Endothelial cell of umbilical vein (primary cell): ENCODE measurements around the gene FANCF. TPM values are rescaled to one million over a fixed set of nuclear protein-coding genes. Genes with fewer than 3 reads are reported as not detected.

Source experiments
- BruUV-seq: library from RNA; stranded (reverse); fragments of 400-500 nt; replicated peaks from 2 replicates; lab custom pipeline; 2021; lab: Mats Ljungman, UMichigan
- CTCF ChIA-PET: fragments of 300-600, 350-600 bp; sonication (Branson Sonifier 250); formaldehyde crosslinking; loops from one replicate; lab custom pipeline; 2021; ENCODE audit warnings: antibody characterized with exemption, inconsistent platforms; lab: Charles Lee
- POLR2A ChIA-PET: fragments of 300-600, 350-600 bp; sonication (Branson Sonifier 250); formaldehyde crosslinking; loops from one replicate; lab custom pipeline; 2021; ENCODE audit warnings: antibody characterized with exemption, inconsistent platforms; lab: Charles Lee
- DNase-seq: peaks from one replicate; pipeline ENCODE4 v3.0.0-alpha.2; 2011; ENCODE audit warnings: low read depth, low spot score
- FAIRE-seq: peaks from 2 replicates; lab custom pipeline; 2011; peaks lifted over from hg19 to GRCh38; lab: Jason Lieb, UNC
- H2AFZ ChIP-seq: 2 replicates; pipeline ENCODE4 v1.6.0; 2012; ENCODE audit warnings: low read depth, low read length, control low read depth, inconsistent platforms
- H3K27ac ChIP-seq: 2 replicates; pipeline ENCODE4 v1.5.1; 2011; ENCODE audit warnings: low read depth, mild to moderate bottlenecking, control low read depth, low read length, moderate library complexity; ENCODE audit not compliant: insufficient read depth
- H3K27me3 ChIP-seq, 2 experiments: 2 replicates each; pipeline versions ENCODE4 v1.6.0 to v1.6.1; 2011; ENCODE audit warnings: low read length in 2 of 2, mixed read lengths in 1 of 2; ENCODE audit not compliant: control insufficient read depth in 2 of 2, insufficient read depth in 2 of 2
- H3K36me3 ChIP-seq, 2 experiments: 2 replicates in 1 of 2; 3 replicates in 1 of 2; pipeline ENCODE4 v1.5.1; 2011; ENCODE audit warnings: low read length in 2 of 2, mild to moderate bottlenecking in 1 of 2, moderate library complexity in 1 of 2; ENCODE audit not compliant: control insufficient read depth in 2 of 2, insufficient read depth in 2 of 2; ENCODE audit errors: extremely low read depth in 1 of 2
- H3K4me1 ChIP-seq: 3 replicates; pipeline ENCODE4 v1.5.1; 2011; ENCODE audit warnings: mild to moderate bottlenecking, low read length; ENCODE audit not compliant: control insufficient read depth, insufficient read depth; ENCODE audit errors: extremely low read depth
- H3K4me2 ChIP-seq: 2 replicates; pipeline ENCODE4 v1.6.1; 2011; ENCODE audit warnings: low read length, control low read depth, mixed read lengths; ENCODE audit not compliant: insufficient read depth
- H3K4me3 ChIP-seq, 3 experiments: fragments of 200-600 bp in 1 of 3; sonication (generic), shearing (Covaris generic) in 1 of 3; replicated peaks in 1 of 3; 2 replicates each; pipeline ENCODE4 v1.5.1; 2011 to 2016; ENCODE audit warnings: control low read depth in 3 of 3, low read length in 3 of 3, mild to moderate bottlenecking in 2 of 3, inconsistent platforms in 1 of 3, low read depth in 1 of 3, moderate library complexity in 1 of 3; ENCODE audit not compliant: insufficient read depth in 1 of 3
- H3K79me2 ChIP-seq: 2 replicates; pipeline ENCODE4 v1.6.0; 2012; ENCODE audit warnings: low read length, inconsistent platforms; ENCODE audit not compliant: control insufficient read depth, insufficient read depth
- H3K9ac ChIP-seq: replicated peaks from 2 replicates; pipeline ENCODE3; 2011; ENCODE audit warnings: low read length, control low read depth; ENCODE audit not compliant: insufficient read depth; ENCODE audit errors: extremely low read depth
- H3K9me1 ChIP-seq: replicated peaks from 3 replicates; pipeline ENCODE4 v1.6.0; 2011; ENCODE audit warnings: mild to moderate bottlenecking, low read length; ENCODE audit not compliant: control insufficient read depth, insufficient read depth; ENCODE audit errors: extremely low read depth
- H3K9me3 ChIP-seq: replicated peaks from 2 replicates; pipeline ENCODE4 v1.5.1; 2012; ENCODE audit warnings: low read length, inconsistent platforms; ENCODE audit not compliant: control insufficient read depth, insufficient read depth
- H4K20me1 ChIP-seq: replicated peaks from 2 replicates; pipeline ENCODE3; 2011; ENCODE audit warnings: mild to moderate bottlenecking, low read length; ENCODE audit not compliant: control insufficient read depth, insufficient read depth; ENCODE audit errors: extremely low read depth
- CTCF ChIP-seq, 2 donors: IDR thresholded peaks; 1 replicate in 1 of 2; 2 replicates in 1 of 2; pipeline ENCODE4 v1.5.1; 2011; ENCODE audit warnings: low read length in 2 of 2, mild to moderate bottlenecking in 2 of 2, moderate library complexity in 2 of 2, control low read depth in 1 of 2, inconsistent platforms in 1 of 2, low read depth in 1 of 2; ENCODE audit not compliant: insufficient read depth in 1 of 2; ENCODE audit errors: extremely low read depth in 1 of 2
- EZH2 ChIP-seq: IDR thresholded peaks from 2 replicates; pipeline ENCODE4 v1.6.1; 2012; ENCODE audit warnings: borderline replicate concordance, low read depth, mild to moderate bottlenecking, moderate library complexity, low read length, inconsistent platforms; ENCODE audit not compliant: severe bottlenecking
- FOS ChIP-seq: IDR thresholded peaks from 2 replicates; pipeline ENCODE4 v1.6.1; 2011; ENCODE audit warnings: mild to moderate bottlenecking, low read length, moderate library complexity, borderline replicate concordance; ENCODE audit not compliant: insufficient read depth
- GATA2 ChIP-seq: IDR thresholded peaks from 2 replicates; pipeline ENCODE4 v1.7.0; 2011; ENCODE audit warnings: low read depth, mild to moderate bottlenecking, moderate library complexity, mixed read lengths, low read length; ENCODE audit not compliant: insufficient read length, insufficient read depth
- JUN ChIP-seq: IDR thresholded peaks from 2 replicates; pipeline ENCODE4 v1.6.1; 2011; ENCODE audit warnings: borderline replicate concordance, low read depth; ENCODE audit not compliant: insufficient read length, insufficient read depth
- MAX ChIP-seq: IDR thresholded peaks from 2 replicates; pipeline ENCODE4 v1.6.1; 2011; ENCODE audit not compliant: insufficient read depth, insufficient read length
- MYC ChIP-seq: IDR thresholded peaks from one replicate; pipeline ENCODE4 v1.6.1; 2011; ENCODE audit warnings: mild to moderate bottlenecking, low read depth, low read length
- POLR2A ChIP-seq: IDR thresholded peaks from 2 replicates; pipeline ENCODE4 v1.6.1; 2012; ENCODE audit warnings: low read depth, mild to moderate bottlenecking, control low read depth, low read length
- POLR2AphosphoS5 ChIP-seq: IDR thresholded peaks from 2 replicates; pipeline ENCODE4 v1.6.1; 2012; ENCODE audit warnings: low read depth, mild to moderate bottlenecking, control low read depth, low read length, moderate library complexity; ENCODE audit not compliant: insufficient read depth
- dilution Hi-C: fragments of 300-500 bp; cut with MboI; formaldehyde crosslinking; loops from one replicate; pipeline ENCODE4 v1.15.0; 2019; ENCODE audit warnings: low sequenced_read_pairs; ENCODE audit not compliant: extremely low pct_ligation_motif_present
- intact Hi-C: fragments of 100-400 bp; cut with micrococcal nuclease; formaldehyde crosslinking; loops from one replicate; pipeline ENCODE4 v1.10.0; 2022
- polyA plus RNA-seq, 4 experiments: library from polyadenylated mRNA; depleted of rRNA in 3 of 4; stranded (reverse) in 3 of 4; unstranded in 1 of 4; fragments of >200 nt; gene quantifications; 2 replicates each; pipeline versions ENCODE4 v1.2.1 to v1.2.3, GENCODE V29; 2011 to 2012; ENCODE audit warnings: missing spikeins in 1 of 4
- total RNA-seq: library from RNA; stranded (reverse); gene quantifications from 2 replicates; pipeline ENCODE4 v1.2.3, GENCODE V29; 2021

Gene FANCF
- total and polyA plus RNA-seq, 2 donors (not counting 3 experiments of a cell fraction or from before 2014, with no cell fraction given), result 2.6 to 7.6 TPM

- no peaks in the 10 kb centered on the region for H3K27me3 ChIP-seq
- intact Hi-C loops, result no loop called here
- no peak overlapping the region for H3K27ac ChIP-seq
- no TSS peak for BruUV-seq
- ChIA-PET POLR2A (no interaction called here), CTCF (no interaction called here)
- H3K9ac ChIP-seq, result no peak overlapping the region
- no peaks in the 10 kb centered on the region for H3K79me2 ChIP-seq
- dilution Hi-C loops, result no loop called here
- H3K4me2 ChIP-seq, result no peak overlapping the region
- TF ChIP-seq MAX (no peak), CTCF (IDR thresholded peaks at IDR 0.05; ENCODE audit: extremely low read depth in 1 of 2, insufficient read depth in 1 of 2, low read depth in 1 of 2, low read length in 2 of 2) (no peak)
- H4K20me1 ChIP-seq, result no peaks in the 10 kb centered on the region
- DNase-seq (no peak), FAIRE-seq (no peak)
- no peak overlapping the region for H3K4me3 ChIP-seq
- H3K9me3 ChIP-seq, result no peaks in the 10 kb centered on the region
- H2AFZ ChIP-seq, result no peak overlapping the region
- no peaks in the 10 kb centered on the region for H3K9me1 ChIP-seq
- H3K4me1 ChIP-seq, result no peaks in the 10 kb centered on the region
- H3K36me3 ChIP-seq, result no peaks in the 10 kb centered on the region
Observed at GRCh38 chr11:22640862-22641261, 15.2 kb upstream of the FANCF start.

GRCh38 chr11:22635689-22636088, 10.1 kb upstream of the FANCF start:
- DNase-seq (no peak), FAIRE-seq (no peak)
- no peak overlapping the region for H2AFZ ChIP-seq
- dilution Hi-C loops (no loop called here), intact Hi-C loops (no loop called here)
- H4K20me1 ChIP-seq, result no peaks in the 10 kb centered on the region
- no peak overlapping the region for H3K9ac ChIP-seq
- H3K4me3 ChIP-seq, result no peak overlapping the region
- no peaks in the 10 kb centered on the region for H3K9me1 ChIP-seq
- no peaks in the 10 kb centered on the region for H3K36me3 ChIP-seq
- H3K79me2 ChIP-seq, result no peaks in the 10 kb centered on the region
- TF ChIP-seq FOS (no peak), POLR2AphosphoS5 (no peak), EZH2 (no peak), GATA2 (no peak), JUN (no peak), MAX (no peak), POLR2A (no peak), MYC (no peak), CTCF (IDR thresholded peaks at IDR 0.05; ENCODE audit: extremely low read depth in 1 of 2, insufficient read depth in 1 of 2, low read depth in 1 of 2, low read length in 2 of 2) (no peak)
- no peaks in the 10 kb centered on the region for H3K4me1 ChIP-seq
- ChIA-PET CTCF (interaction anchor here (1.1 kb wide), 2 partner anchors 9 to 21 kb away, joined by 3 to 4 read pairs; no protein-coding TSS in a partner anchor), POLR2A (no interaction called here)
- BruUV-seq, result no TSS peak
- no peaks in the 10 kb centered on the region for H3K9me3 ChIP-seq
- no peak overlapping the region for H3K4me2 ChIP-seq
- H3K27ac ChIP-seq, result no peak overlapping the region
- no peaks in the 10 kb centered on the region for H3K27me3 ChIP-seq
